ENCODE results near the gene ZNHIT2. TPM values are rescaled to one million over a fixed set of nuclear protein-coding genes. Genes with fewer than 3 reads are reported as not detected.
"Not testable (repeated sequence)": the region's sequence is repeated elsewhere in the genome, so short reads cannot be mapped to it uniquely, and the experiment has no call there.

The ZNHIT2 gene
- total RNA-seq, 1 experiment from 2014 or later: 27.1 TPM

GRCh38 chr11:65151331-65151899 is 33.9 kb upstream of the ZNHIT2 start:
- in situ Hi-C loops (cut with HindIII; ENCODE audit: low pct_unique_long_range_greater_than_20kb, low sequenced_read_pairs) (no loop called here), intact Hi-C loops (cut with micrococcal nuclease; ENCODE audit: unreplicated experiment) (no loop called here)
- ChIA-PET CTCF (no interaction called here), POLR2A (no interaction called here)
- no peaks in the 10 kb centered on the region; the same call in 1 of the 2 replicates for H3K9me3 ChIP-seq (ENCODE audit: control insufficient read depth, insufficient read depth, low read depth, low read length)
- no TSS peak for BruUV-seq (replicated peaks)
- peaks cover 13% of the 10 kb centered on the region for H3K4me1 ChIP-seq (ENCODE audit: control insufficient read depth, insufficient read depth, low read length)
- DNase-seq (ENCODE audit: low read depth, low spot score) (no peak), ATAC-seq (no peak)
- TF ChIP-seq REST (IDR thresholded peaks at IDR 0.05; ENCODE audit: insufficient read depth in 1 of 2, low read depth in 2 of 2, low read length in 1 of 2) (no peak), POLR2AphosphoS5 (IDR thresholded peaks at IDR 0.05; ENCODE audit: low read depth, low read length) (no peak), TCF7L2 (IDR thresholded peaks at IDR 0.05; ENCODE audit: low read depth, low read length) (no peak), SIN3A (IDR thresholded peaks at IDR 0.05; ENCODE audit: borderline replicate concordance, insufficient read depth, low read depth, low read length) (no peak)
- TF ChIP-seq, protein P1, sequence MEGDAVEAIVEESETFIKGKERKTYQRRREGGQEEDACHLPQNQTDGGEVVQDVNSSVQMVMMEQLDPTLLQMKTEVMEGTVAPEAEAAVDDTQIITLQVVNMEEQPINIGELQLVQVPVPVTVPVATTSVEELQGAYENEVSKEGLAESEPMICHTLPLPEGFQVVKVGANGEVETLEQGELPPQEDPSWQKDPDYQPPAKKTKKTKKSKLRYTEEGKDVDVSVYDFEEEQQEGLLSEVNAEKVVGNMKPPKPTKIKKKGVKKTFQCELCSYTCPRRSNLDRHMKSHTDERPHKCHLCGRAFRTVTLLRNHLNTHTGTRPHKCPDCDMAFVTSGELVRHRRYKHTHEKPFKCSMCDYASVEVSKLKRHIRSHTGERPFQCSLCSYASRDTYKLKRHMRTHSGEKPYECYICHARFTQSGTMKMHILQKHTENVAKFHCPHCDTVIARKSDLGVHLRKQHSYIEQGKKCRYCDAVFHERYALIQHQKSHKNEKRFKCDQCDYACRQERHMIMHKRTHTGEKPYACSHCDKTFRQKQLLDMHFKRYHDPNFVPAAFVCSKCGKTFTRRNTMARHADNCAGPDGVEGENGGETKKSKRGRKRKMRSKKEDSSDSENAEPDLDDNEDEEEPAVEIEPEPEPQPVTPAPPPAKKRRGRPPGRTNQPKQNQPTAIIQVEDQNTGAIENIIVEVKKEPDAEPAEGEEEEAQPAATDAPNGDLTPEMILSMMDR (IDR thresholded peaks at IDR 0.05): no peak
- no peak overlapping the region for H3K4me3 ChIP-seq (ENCODE audit: low read depth in 2 of 2, low read length in 2 of 2)
- no peaks in the 10 kb centered on the region for H3K27me3 ChIP-seq (ENCODE audit: control insufficient read depth, insufficient read depth, low read length)
- H3K27ac ChIP-seq (ENCODE audit: low read length): peak overlapping the region; percentile 19
- no peaks in the 10 kb centered on the region for H3K36me3 ChIP-seq (ENCODE audit: control insufficient read depth, insufficient read depth, low read length)

DNA sequence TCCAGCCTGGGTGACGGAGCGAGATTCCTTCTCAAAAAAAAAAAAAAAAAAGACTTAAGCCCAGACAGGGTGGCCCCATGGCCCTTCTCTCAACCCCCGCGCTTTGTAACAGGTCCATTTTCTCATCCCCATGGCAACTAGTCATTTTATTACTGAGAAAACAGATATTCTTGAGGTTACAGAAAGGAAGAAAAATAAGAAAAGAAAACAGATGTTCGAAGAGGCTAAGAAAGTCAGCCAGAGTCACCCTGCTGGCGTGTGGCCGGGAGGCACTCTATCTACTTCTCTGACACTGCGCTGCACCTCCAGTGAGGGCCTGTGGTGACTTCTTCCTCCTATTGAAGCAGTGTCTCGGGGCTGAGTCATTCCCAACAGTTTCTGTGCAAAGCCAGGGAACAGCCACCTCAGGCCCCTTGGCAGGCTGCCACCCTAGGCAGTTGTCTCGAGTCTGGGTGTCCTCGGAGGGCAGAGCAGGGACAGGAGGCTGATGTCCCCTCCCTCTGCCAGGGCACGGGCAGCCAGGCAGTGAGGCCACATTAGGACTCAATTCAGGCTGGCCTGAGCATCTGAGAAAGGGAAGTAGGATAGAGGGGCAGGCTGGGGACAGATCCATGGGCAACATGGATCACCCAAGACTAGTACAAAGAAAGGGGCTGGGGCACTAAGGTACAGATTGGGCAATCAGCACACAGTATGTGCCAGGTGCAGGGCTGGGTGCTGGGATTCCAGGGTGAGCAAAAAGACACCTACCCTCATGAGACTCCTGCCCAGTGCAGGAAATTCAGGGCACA is 33.2 kb upstream of the ZNHIT2 start:
- DNase-seq (ENCODE audit: low read depth, low spot score): peak; percentile 64
- Histone ChIP-seq H3K9me3 (ENCODE audit: control insufficient read depth, insufficient read depth, low read depth, low read length) (no peaks in the 10 kb centered on the region; the same call in 1 of the 2 replicates), H3K27ac (ENCODE audit: low read length) (peak overlapping the region; percentile 55), H3K4me1 (ENCODE audit: control insufficient read depth, insufficient read depth, low read length) (peaks cover 13% of the 10 kb centered on the region), H3K4me3 (ENCODE audit: low read depth in 2 of 2, low read length in 2 of 2) (0 out of 4 replicates have a peak overlapping the region, but pooled peaks of 1 of the 2 experiments have one; percentile 6), H3K36me3 (ENCODE audit: control insufficient read depth, insufficient read depth, low read length) (no peaks in the 10 kb centered on the region), H3K27me3 (ENCODE audit: control insufficient read depth, insufficient read depth, low read length) (no peaks in the 10 kb centered on the region)
- ChIA-PET POLR2A (interaction anchor here (0.7 kb wide), 1 partner anchor 143 kb away, joined by 9 read pairs; no protein-coding TSS in a partner anchor), CTCF (no interaction called here)
- in situ Hi-C loops (cut with HindIII; ENCODE audit: low pct_unique_long_range_greater_than_20kb, low sequenced_read_pairs): no loop called here
- ATAC-seq: peak; percentile 96
- TF ChIP-seq TCF7L2 (IDR thresholded peaks at IDR 0.05; ENCODE audit: low read depth, low read length): no peak
- TF ChIP-seq POLR2AphosphoS5 (IDR thresholded peaks at IDR 0.05; ENCODE audit: low read depth, low read length): peak; percentile 37; the same call in 1 of the 2 replicates
- BruUV-seq (replicated peaks): no TSS peak
- intact Hi-C loops (cut with micrococcal nuclease; ENCODE audit: unreplicated experiment): no loop called here

DNA sequence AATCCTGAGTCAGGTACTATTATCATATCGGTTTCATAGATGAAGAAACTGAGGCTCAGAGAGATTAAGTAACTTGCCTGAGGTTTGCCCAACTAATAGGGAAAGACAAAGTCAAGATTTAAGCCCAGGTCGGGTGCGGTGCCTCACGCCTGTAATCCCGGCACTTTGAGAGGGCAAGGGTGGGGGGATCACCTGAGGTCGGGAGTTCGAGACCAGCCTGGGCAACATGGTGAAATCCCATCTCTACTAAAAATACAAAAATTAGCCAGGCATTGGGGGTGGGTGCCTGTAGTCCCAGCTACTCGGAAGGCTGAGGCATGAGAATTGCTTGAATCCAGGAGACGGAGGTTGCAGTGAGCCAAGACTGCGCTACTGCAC is 32.6 kb upstream of the ZNHIT2 start:
- in situ Hi-C loops (cut with HindIII; ENCODE audit: low pct_unique_long_range_greater_than_20kb, low sequenced_read_pairs); DNase-seq (ENCODE audit: low read depth, low spot score); H3K9me3 ChIP-seq (ENCODE audit: control insufficient read depth, insufficient read depth, low read depth, low read length); BruUV-seq (replicated peaks); H3K4me3 ChIP-seq (ENCODE audit: low read depth in 2 of 2, low read length in 2 of 2); ATAC-seq; H3K27me3 ChIP-seq (ENCODE audit: control insufficient read depth, insufficient read depth, low read length); CTCF ChIA-PET; H3K36me3 ChIP-seq (ENCODE audit: control insufficient read depth, insufficient read depth, low read length); intact Hi-C loops (cut with micrococcal nuclease; ENCODE audit: unreplicated experiment): not testable (repeated sequence)
- Histone ChIP-seq H3K4me1 (ENCODE audit: control insufficient read depth, insufficient read depth, low read length) (peaks cover 13% of the 10 kb centered on the region), H3K27ac (ENCODE audit: low read length) (peak overlapping the region; percentile 36; the same call in 1 of the 2 replicates)
- POLR2A ChIA-PET: interaction anchor here (0.7 kb wide), 1 partner anchor 144 kb away, joined by 9 read pairs; no protein-coding TSS in a partner anchor

Measured in Panc1 (cell line).